Natural killer cell (primary cell): Measurements from ENCODE around the gene EPB41L4B. TPM values are rescaled to one million over a fixed set of nuclear protein-coding genes. Genes with fewer than 3 reads are reported as not detected.

Experiments
- ATAC-seq, 3 donors: fragments of 150-1000 bp in 2 of 3; fragments of 200-7000 bp in 1 of 3; cut with Tn5 transposase; 1 replicate in 1 of 3; 2 replicates in 2 of 3; pipeline ENCODE4 v1.10.0; 2021; ENCODE audit warnings: mild to moderate bottlenecking in 2 of 3, moderate library complexity in 2 of 3
- DNase-seq, 2 donors: peaks; one replicate each; pipeline versions ENCODE4 v3.0.0 to v3.0.0-alpha.2; 2013 to 2021; ENCODE audit warnings: mixed read lengths in 1 of 2
- H3K27ac ChIP-seq: one replicate; pipeline ENCODE4 v1.5.1; 2013; ENCODE audit warnings: mild to moderate bottlenecking, low read length
- H3K27me3 ChIP-seq: one replicate; pipeline ENCODE4 v1.6.1; 2013; ENCODE audit warnings: low read length; ENCODE audit not compliant: control insufficient read depth, insufficient read depth
- H3K36me3 ChIP-seq: one replicate; pipeline ENCODE4 v1.6.1; 2013; ENCODE audit warnings: low read length; ENCODE audit not compliant: control insufficient read depth, insufficient read depth
- H3K4me1 ChIP-seq: one replicate; pipeline ENCODE4 v1.6.1; 2013; ENCODE audit warnings: low read length; ENCODE audit not compliant: control insufficient read depth, insufficient read depth
- H3K4me3 ChIP-seq: one replicate; pipeline ENCODE4 v1.5.1; 2013; ENCODE audit warnings: low read length
- H3K9me3 ChIP-seq: one replicate; pipeline ENCODE4 v1.6.1; 2013; ENCODE audit warnings: low read length; ENCODE audit not compliant: control insufficient read depth, insufficient read depth
- H3K27ac Mint-ChIP-seq, 2 donors: one replicate each; pipeline ENCODE4 v1.8.0; 2022; ENCODE audit warnings: mild to moderate bottlenecking in 2 of 2, mixed read lengths in 2 of 2, moderate library complexity in 1 of 2
- H3K27me3 Mint-ChIP-seq, 2 donors: one replicate each; pipeline ENCODE4 v1.8.0; 2022; ENCODE audit warnings: low read depth in 2 of 2, mixed read lengths in 2 of 2
- H3K36me3 Mint-ChIP-seq: one replicate; pipeline ENCODE4 v1.8.0; 2022; ENCODE audit warnings: mixed read lengths
- H3K4me1 Mint-ChIP-seq, 2 donors: one replicate each; pipeline ENCODE4 v1.8.0; 2022; ENCODE audit warnings: mixed read lengths in 2 of 2
- H3K4me3 Mint-ChIP-seq: one replicate; pipeline ENCODE4 v1.8.0; 2022; ENCODE audit warnings: mild to moderate bottlenecking, moderate library complexity, mixed read lengths
- H3K9me3 Mint-ChIP-seq, 2 donors: one replicate each; pipeline ENCODE4 v1.8.0; 2022; ENCODE audit warnings: mixed read lengths in 2 of 2
- CTCF ChIP-seq: fragments of 200-600 bp; IDR thresholded peaks from one replicate; pipeline ENCODE4 v1.8.0; 2022; ENCODE audit warnings: antibody characterized with exemption
- WGBS: methylation state at CpG from one replicate; pipeline ENCODE4 v1.1.7; 2013; ENCODE audit warnings: missing lambda C conversion rate; ENCODE audit not compliant: insufficient coverage; 5-methylcytosine and 5-hydroxymethylcytosine counted together
- intact Hi-C: fragments of 100-400 bp; cut with micrococcal nuclease; formaldehyde crosslinking; loops from one replicate; pipeline ENCODE4 v1.14.2; 2022
- total RNA-seq, 4 donors: library from RNA; stranded (reverse); fragments of 120-200 nt in 1 of 4; gene quantifications; one replicate each; pipeline versions ENCODE4 v1.2.3 to v1.2.4, GENCODE V29; 2013 to 2022

Gene EPB41L4B
- total RNA-seq, 3 donors from 2014 or later (not counting 1 experiment from before 2014, with no cell fraction given) = not detected

- Mint-ChIP-seq H3K4me1 (no peaks in the 10 kb centered on the region), H3K4me3 (no peak overlapping the region), H3K27ac (no peak overlapping the region), H3K36me3 (no peaks in the 10 kb centered on the region), H3K9me3 (no peaks in the 10 kb centered on the region), H3K27me3 (peaks cover under 1 to 9% of the 10 kb centered on the region in 2 donors)
- Histone ChIP-seq H3K9me3 (no peaks in the 10 kb centered on the region), H3K4me1 (no peaks in the 10 kb centered on the region), H3K4me3 (no peak overlapping the region), H3K27me3 (no peaks in the 10 kb centered on the region), H3K36me3 (no peaks in the 10 kb centered on the region), H3K27ac (no peak overlapping the region)
- intact Hi-C loops = no loop called here
- 85% methylated on average over 5 of the region's 5 CpGs for WGBS
- no peak for TF ChIP-seq CTCF
- ATAC-seq (no peak), DNase-seq (no peak)
Measured at GRCh38 chr9:109251776-109252106, 69.1 kb downstream of the EPB41L4B start.

GRCh38 chr9:109251080-109251775 lies 69.6 kb downstream of the EPB41L4B start:
- no peaks in the 10 kb centered on the region for H3K9me3 ChIP-seq
- no peak overlapping the region for H3K4me3 ChIP-seq
- H3K36me3 ChIP-seq = no peaks in the 10 kb centered on the region
- DNase-seq = no peak
- no peaks in the 10 kb centered on the region for H3K9me3 Mint-ChIP-seq
- H3K4me1 ChIP-seq = no peaks in the 10 kb centered on the region
- intact Hi-C loops = no loop called here
- no peak overlapping the region for H3K27ac Mint-ChIP-seq
- no peak for ATAC-seq
- no peak overlapping the region for H3K27ac ChIP-seq
- peaks cover 2 to 14% of the 10 kb centered on the region in 2 donors for H3K27me3 Mint-ChIP-seq
- H3K4me3 Mint-ChIP-seq = no peak overlapping the region
- H3K4me1 Mint-ChIP-seq = no peaks in the 10 kb centered on the region
- no peak for TF ChIP-seq CTCF
- no peaks in the 10 kb centered on the region for H3K27me3 ChIP-seq
- no peaks in the 10 kb centered on the region for H3K36me3 Mint-ChIP-seq
- WGBS = 86% methylated on average over 10 of the region's 10 CpGs

GRCh38 chr9:109250771-109251079 lies 70.1 kb downstream of the EPB41L4B start:
- ATAC-seq (no peak), DNase-seq (no peak)
- H3K36me3 Mint-ChIP-seq = no peaks in the 10 kb centered on the region
- H3K4me1 ChIP-seq = no peaks in the 10 kb centered on the region
- H3K27me3 ChIP-seq = no peaks in the 10 kb centered on the region
- H3K9me3 Mint-ChIP-seq = no peaks in the 10 kb centered on the region
- WGBS = 77% methylated on average over 3 of the region's 3 CpGs
- peaks cover 3 to 19% of the 10 kb centered on the region in 2 donors for H3K27me3 Mint-ChIP-seq
- intact Hi-C loops = no loop called here
- no peaks in the 10 kb centered on the region for H3K9me3 ChIP-seq
- no peaks in the 10 kb centered on the region for H3K4me1 Mint-ChIP-seq
- H3K4me3 ChIP-seq = no peak overlapping the region
- no peak overlapping the region for H3K4me3 Mint-ChIP-seq
- H3K36me3 ChIP-seq = no peaks in the 10 kb centered on the region
- no peak overlapping the region for H3K27ac Mint-ChIP-seq
- H3K27ac ChIP-seq = no peak overlapping the region
- TF ChIP-seq CTCF = no peak

- Mint-ChIP-seq H3K4me3 (no peak overlapping the region), H3K36me3 (no peaks in the 10 kb centered on the region), H3K9me3 (no peaks in the 10 kb centered on the region), H3K4me1 (no peaks in the 10 kb centered on the region), H3K27ac (no peak overlapping the region), H3K27me3 (peaks cover 4 to 23% of the 10 kb centered on the region in 2 donors)
- DNase-seq (no peak), ATAC-seq (no peak)
- no peaks in the 10 kb centered on the region for H3K4me1 ChIP-seq
- no peak overlapping the region for H3K27ac ChIP-seq
- intact Hi-C loops = no loop called here
- no peaks in the 10 kb centered on the region for H3K9me3 ChIP-seq
- H3K27me3 ChIP-seq = no peaks in the 10 kb centered on the region
- WGBS = 92% methylated on average over 11 of the region's 12 CpGs
- H3K36me3 ChIP-seq = no peaks in the 10 kb centered on the region
- no peak for TF ChIP-seq CTCF
- no peak overlapping the region for H3K4me3 ChIP-seq
Measured at GRCh38 chr9:109250311-109250741, 70.5 kb downstream of the EPB41L4B start.
